GM12873 (cell line): ENCODE results near the gene GJD3.

Experiments used
- CTCF ChIP-seq: IDR thresholded peaks from 2 replicates; pipeline ENCODE4 v1.5.1; 2012; ENCODE audit warnings: low read depth, mild to moderate bottlenecking, moderate library complexity, low read length, control low read depth; ENCODE audit not compliant: insufficient read depth; ENCODE audit errors: missing control alignments

Gene GJD3

GRCh38 chr17:40333781-40334448 lies 30.6 kb downstream of the GJD3 start:
- TF ChIP-seq CTCF, result no peak

- no peak for TF ChIP-seq CTCF
Observed at GRCh38 chr17:40331743-40332641, 32.5 kb downstream of the GJD3 start.

- no peak for TF ChIP-seq CTCF
Observed at GRCh38 chr17:40330850-40331470, 33.6 kb downstream of the GJD3 start.

GRCh38 chr17:40329839-40330794 lies 34.4 kb downstream of the GJD3 start:
- TF ChIP-seq CTCF, result no peak

GRCh38 chr17:40328386-40328766 lies 36.2 kb downstream of the GJD3 start:
- no peak for TF ChIP-seq CTCF

- TF ChIP-seq CTCF, result no peak
Observed at GRCh38 chr17:40327735-40328385, 36.7 kb downstream of the GJD3 start.
